GM21526 (cell line): ENCODE data around the gene PCDHA6.
"Not testable (repeated sequence)": the region's sequence is repeated elsewhere in the genome, so short reads cannot be mapped to it uniquely, and the experiment has no call there.

Experiments
- ATAC-seq: cut with Tn5 transposase; IDR thresholded peaks from one replicate; pipeline ENCODE4 v1.9.1; 2021; ENCODE audit warnings: moderate library complexity; ENCODE audit not compliant: unreplicated experiment, low FRiP score

Gene PCDHA6

DNA sequence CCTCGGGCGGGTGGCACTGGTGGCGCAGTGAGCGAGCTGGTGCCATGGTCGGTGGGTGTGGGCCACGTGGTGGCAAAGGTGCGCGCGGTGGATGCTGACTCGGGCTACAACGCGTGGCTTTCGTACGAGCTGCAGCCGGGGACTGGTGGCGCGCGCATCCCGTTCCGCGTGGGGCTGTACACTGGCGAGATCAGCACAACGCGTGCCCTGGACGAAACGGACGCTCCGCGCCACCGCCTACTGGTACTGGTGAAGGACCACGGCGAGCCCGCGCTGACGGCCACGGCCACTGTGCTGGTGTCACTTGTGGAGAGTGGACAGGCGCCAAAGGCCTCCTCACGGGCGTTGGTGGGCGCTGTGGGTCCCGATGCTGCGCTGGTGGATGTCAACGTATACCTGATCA is 18.9 kb upstream of the PCDHA6 start:
- no peak for ATAC-seq

DNA sequence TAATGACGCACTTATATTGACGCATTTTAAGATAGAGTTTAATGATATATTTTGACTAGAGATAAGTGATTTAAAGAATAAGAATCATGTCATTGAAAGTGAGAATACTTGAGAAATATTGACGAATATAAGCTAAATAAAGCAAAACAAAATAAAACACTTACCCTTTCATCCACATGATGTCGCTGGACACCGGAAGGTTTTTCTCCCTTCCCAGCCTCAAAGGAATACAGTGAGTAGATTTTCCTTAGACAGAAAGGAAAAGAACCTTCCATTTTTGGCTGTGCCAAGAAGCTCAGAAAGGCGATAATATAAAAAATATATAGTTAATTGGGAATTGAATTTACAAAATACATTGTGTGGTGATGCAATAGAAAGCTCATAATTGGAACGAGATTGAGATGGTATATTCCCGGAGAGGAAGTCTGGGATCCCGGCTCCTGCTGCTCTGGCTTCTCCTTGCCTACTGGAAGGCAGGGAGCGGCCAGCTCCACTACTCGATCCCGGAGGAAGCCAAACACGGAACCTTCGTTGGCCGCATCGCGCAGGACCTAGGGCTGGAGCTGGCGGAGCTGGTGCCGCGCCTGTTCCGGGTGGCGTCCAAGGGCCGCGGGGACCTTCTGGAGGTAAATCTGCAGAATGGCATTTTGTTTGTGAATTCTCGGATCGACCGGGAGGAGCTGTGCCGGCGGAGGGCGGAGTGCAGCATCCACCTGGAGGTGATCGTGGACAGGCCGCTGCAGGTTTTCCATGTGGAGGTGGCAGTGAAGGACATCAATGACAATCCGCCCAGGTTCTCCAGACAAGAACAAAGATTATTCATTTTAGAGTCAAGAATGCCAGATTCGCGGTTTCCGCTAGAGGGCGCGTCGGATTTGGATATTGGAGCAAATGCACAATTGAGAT is 6.1 kb upstream of the PCDHA6 start, which contains the start of gene PCDHA5:
Gene PCDHA5, plus strand, starts transcription at position 239 of the 906 bp plus-strand sequence.
- ATAC-seq, result no peak

DNA sequence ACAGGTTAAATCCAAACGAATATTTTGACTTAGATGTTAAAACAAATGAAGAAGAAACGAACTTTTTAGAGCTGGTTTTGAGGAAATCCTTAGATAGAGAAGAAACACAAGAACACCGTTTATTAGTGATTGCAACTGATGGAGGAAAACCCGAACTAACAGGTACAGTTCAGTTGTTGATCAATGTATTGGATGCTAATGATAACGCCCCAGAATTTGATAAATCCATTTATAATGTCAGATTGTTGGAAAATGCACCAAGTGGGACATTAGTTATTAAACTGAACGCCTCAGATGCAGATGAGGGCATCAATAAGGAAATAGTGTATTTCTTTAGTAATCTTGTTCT is 5.5 kb upstream of the PCDHA6 start:
- no peak for ATAC-seq

DNA sequence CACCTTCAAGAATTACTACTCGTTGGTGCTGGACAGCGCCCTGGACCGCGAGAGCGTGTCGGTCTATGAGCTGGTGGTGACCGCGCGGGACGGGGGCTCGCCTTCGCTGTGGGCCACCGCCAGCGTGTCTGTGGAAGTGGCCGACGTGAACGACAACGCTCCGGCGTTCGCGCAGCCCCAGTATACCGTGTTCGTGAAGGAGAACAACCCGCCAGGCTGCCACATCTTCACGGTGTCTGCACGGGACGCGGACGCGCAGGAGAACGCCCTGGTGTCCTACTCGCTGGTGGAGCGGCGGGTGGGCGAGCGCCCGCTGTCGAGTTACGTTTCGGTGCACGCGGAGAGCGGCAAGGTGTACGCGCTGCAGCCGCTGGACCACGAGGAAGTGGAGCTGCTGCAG is 4.8 kb upstream of the PCDHA6 start:
- ATAC-seq, result not testable (repeated sequence)

DNA sequence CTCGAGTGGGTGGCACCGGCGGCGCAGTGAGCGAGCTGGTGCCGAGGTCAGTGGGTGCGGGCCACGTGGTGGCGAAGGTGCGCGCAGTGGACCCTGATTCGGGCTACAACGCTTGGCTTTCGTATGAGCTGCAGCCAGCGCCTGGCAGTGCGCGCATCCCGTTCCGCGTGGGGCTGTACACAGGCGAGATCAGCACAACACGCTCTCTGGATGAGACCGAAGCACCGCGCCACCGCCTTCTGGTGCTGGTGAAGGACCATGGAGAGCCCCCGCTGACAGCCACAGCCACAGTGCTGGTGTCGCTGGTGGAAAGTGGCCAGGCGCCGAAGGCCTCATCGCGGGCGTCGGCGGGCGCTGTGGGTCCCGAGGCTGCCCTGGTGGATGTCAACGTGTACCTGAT is 4.3 kb upstream of the PCDHA6 start:
- ATAC-seq, result no peak

GRCh38 chr5:140828362-140828737 is 590 bp downstream of the PCDHA6 start:
- no peak for ATAC-seq

DNA sequence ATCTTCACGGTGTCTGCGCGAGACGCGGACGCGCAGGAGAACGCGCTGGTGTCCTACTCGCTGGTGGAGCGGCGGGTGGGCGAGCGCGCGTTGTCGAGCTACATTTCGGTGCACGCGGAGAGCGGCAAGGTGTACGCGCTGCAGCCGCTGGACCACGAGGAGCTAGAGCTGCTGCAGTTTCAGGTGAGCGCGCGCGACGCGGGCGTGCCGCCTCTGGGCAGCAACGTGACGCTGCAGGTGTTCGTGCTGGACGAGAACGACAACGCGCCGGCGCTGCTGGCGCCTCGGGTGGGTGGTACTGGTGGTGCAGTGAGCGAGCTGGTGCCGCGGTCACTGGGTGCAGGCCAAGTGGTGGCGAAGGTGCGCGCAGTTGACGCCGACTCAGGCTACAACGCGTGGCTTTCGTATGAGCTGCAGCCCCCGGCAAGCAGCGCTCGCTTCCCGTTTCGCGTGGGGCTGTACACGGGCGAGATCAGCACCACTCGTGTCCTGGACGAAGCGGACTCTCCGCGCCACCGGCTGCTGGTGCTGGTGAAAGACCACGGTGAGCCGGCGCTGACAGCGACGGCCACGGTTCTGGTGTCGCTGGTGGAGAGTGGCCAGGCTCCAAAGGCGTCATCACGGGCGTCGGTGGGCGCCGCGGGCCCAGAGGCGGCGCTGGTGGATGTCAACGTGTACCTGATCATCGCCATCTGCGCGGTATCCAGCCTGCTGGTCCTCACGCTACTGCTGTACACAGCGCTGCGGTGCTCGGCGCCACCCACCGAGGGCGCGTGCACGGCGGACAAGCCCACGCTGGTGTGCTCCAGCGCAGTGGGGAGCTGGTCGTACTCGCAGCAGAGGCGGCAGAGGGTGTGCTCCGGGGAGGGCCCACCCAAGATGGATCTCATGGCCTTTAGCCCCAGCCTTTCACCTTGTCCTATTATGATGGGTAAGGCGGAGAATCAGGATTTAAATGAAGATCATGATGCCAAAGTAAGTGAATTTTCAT is 2.0 kb downstream of the PCDHA6 start:
- not testable (repeated sequence) for ATAC-seq

DNA sequence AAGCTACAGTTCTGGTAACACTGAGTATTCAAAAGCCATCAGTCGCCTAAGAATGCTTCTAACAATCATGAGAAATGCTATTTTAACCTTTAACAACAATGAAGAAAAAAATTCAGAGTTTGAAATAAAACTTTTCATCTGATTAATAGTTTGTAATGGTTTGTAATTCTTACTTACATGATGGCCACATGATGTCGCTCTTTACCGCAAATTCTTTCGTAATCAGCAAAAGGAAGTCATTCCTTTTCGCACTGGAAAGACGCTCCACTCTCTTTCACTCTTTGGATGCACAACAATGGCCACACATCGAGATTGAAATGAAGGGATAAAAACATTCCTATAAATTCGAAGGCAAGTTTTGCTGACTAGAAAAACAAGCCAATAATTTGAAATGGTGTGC is 6.2 kb downstream of the PCDHA6 start, which contains the start of gene PCDHA7:
Gene PCDHA7, plus strand, starts transcription at position 277 of the 400 bp plus-strand sequence. Its CDS starts 115 bp downstream, at position 392.
- no peak for ATAC-seq

DNA sequence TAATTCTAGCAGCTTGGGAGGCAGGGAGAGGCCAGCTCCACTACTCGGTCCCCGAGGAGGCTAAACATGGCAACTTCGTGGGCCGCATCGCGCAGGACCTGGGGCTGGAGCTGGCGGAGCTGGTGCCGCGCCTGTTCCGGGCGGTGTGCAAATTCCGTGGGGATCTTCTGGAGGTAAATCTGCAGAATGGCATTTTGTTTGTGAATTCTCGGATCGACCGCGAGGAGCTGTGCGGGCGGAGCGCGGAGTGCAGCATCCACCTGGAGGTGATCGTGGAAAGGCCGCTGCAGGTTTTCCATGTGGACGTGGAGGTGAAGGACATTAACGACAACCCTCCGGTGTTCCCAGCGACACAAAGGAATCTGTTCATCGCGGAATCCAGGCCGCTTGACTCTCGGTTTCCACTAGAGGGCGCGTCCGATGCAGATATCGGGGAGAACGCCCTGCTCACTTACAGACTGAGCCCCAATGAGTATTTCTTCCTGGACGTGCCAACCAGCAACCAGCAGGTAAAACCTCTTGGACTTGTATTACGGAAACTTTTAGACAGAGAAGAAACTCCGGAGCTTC is 6.8 kb downstream of the PCDHA6 start:
- ATAC-seq, result not testable (repeated sequence)

DNA sequence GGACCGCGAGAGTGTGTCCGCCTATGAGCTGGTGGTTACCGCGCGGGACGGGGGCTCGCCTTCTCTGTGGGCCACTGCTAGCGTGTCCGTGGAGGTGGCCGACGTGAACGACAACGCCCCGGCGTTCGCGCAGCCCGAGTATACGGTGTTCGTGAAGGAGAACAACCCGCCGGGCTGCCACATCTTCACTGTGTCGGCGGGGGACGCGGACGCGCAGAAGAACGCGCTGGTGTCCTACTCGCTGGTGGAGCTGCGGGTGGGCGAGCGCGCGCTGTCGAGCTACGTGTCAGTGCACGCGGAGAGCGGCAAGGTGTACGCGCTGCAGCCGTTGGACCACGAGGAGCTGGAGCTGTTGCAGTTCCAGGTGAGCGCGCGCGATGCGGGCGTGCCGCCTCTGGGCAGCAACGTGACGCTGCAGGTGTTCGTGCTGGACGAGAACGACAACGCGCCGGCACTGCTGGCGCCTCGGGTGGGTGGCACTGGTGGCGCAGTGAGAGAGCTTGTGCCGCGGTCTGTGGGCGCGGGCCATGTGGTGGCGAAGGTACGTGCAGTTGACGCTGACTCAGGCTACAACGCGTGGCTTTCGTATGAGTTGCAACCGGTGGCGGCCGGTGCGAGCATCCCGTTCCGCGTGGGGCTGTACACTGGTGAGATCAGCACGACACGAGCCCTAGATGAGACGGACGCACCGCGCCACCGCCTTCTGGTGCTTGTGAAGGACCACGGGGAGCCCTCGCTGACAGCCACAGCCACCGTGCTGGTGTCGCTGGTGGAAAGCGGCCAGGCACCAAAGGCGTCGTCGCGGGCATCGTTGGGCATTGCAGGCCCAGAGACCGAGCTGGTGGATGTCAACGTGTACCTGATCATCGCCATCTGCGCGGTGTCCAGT is 8.1 kb downstream of the PCDHA6 start:
- no peak for ATAC-seq

DNA sequence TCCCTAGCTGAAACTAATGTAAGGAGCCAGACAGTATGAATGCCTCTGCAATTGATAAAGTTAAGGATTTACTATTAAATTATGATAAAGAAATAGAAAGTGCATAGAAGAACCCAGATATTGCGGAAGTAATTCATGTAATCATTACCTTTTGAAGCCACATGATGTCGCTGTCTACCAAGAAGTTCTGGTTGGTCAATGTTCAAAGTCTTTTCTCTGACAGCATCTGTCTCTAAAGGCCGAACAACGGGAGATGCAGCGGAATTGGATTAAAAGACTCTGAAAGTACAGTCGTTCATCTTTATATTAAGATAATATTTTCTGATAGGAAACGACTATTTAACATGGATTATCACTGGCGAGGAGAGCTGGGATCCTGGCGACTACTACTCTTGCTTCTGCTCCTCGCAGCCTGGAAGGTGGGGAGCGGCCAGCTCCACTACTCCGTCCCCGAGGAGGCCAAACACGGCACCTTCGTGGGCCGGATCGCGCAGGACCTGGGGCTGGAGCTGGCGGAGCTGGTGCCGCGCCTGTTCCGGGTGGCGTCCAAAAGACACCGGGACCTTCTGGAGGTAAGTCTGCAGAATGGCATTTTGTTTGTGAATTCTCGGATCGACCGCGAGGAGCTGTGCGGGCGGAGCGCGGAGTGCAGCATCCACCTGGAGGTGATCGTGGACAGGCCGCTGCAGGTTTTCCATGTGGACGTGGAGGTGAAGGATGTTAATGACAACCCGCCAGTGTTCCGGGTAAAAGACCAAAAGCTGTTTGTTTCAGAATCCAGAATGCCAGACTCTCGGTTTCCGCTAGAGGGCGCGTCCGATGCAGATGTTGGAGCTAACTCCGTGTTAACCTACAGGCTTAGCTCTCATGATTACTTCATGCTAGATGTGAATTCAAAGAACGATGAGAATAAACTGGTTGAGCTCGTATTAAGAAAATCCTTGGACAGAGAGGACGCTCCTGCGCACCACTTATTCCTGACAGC is 13.5 kb downstream of the PCDHA6 start, which contains the start of gene PCDHA8:
Gene PCDHA8, plus strand, starts transcription at position 210 of the 985 bp plus-strand sequence. Its CDS starts 135 bp downstream, at position 345.
- ATAC-seq, result no peak

- no peak for ATAC-seq
Measured at GRCh38 chr5:140842798-140843733, 15.3 kb downstream of the PCDHA6 start.

DNA sequence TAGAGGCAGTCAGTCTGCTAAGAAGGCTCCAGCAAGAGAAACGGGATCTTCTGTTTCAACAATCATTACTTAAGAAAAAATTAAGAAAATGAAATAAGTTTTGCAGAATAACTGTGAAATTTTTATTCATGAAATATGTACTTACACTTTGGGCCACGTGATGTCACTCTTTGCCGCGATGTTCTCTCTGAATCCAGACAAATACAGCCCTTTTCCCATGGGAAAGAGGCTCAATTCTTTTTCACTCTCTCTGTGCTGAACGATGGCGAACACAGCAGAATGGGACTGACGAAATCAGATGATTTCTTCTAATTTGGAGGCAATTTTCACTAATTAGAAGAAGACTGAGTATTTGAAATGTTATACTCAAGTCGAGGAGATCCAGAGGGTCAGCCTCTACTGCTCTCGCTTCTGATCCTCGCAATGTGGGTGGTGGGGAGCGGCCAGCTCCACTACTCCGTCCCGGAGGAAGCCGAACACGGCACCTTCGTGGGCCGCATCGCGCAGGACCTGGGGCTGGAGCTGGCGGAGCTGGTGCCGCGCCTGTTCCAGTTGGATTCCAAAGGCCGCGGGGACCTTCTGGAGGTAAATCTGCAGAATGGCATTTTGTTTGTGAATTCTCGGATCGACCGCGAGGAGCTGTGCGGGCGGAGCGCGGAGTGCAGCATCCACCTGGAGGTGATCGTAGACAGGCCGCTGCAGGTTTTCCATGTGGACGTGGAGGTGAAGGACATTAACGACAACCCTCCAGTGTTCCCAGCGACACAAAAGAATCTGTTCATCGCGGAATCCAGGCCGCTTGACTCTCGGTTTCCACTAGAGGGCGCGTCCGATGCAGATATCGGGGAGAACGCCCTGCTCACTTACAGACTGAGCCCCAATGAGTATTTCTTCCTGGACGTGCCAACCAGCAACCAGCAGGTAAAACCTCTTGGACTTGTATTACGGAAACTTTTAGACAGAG is 20.7 kb downstream of the PCDHA6 start, which contains the start of gene PCDHA9:
Gene PCDHA9, plus strand, starts transcription at position 244 of the 964 bp plus-strand sequence. Its CDS starts 114 bp downstream, at position 358.
- not testable (repeated sequence) for ATAC-seq

GRCh38 chr5:140849831-140850634 is 22.3 kb downstream of the PCDHA6 start:
- ATAC-seq, result not testable (repeated sequence)
